IPS DF 6.9 (cell line): ENCODE measurements around the gene ARID4B.

Experiments
- DNase-seq: peaks from one replicate; pipeline ENCODE4 v3.0.0-alpha.2; 2013; ENCODE audit warnings: low read depth, low spot score
- H3K27ac ChIP-seq: one replicate; pipeline ENCODE4 v1.5.1; 2013; ENCODE audit warnings: low read length, control low read depth
- H3K27me3 ChIP-seq: 2 replicates; pipeline ENCODE4 v1.6.1; 2013; ENCODE audit warnings: mild to moderate bottlenecking, low read length; ENCODE audit not compliant: control insufficient read depth, insufficient read depth
- H3K36me3 ChIP-seq: 2 replicates; pipeline ENCODE4 v1.6.1; 2013; ENCODE audit warnings: low read length; ENCODE audit not compliant: control insufficient read depth, insufficient read depth
- H3K4me1 ChIP-seq: 2 replicates; pipeline ENCODE4 v1.6.1; 2013; ENCODE audit warnings: low read length; ENCODE audit not compliant: control insufficient read depth, insufficient read depth
- H3K4me3 ChIP-seq: 2 replicates; pipeline ENCODE4 v1.5.1; 2013; ENCODE audit warnings: mild to moderate bottlenecking, low read length
- H3K9me3 ChIP-seq: 2 replicates; pipeline ENCODE4 v1.6.1; 2013; ENCODE audit warnings: low read length, inconsistent platforms; ENCODE audit not compliant: control insufficient read depth, insufficient read depth
- WGBS: extraction: QIAGEN DNeasy Blood & Tissue Kit; methylation state at CpG from one replicate; pipeline ENCODE4 v1.1.7; 2013; ENCODE audit warnings: mixed read lengths, missing lambda C conversion rate; ENCODE audit not compliant: insufficient read length, insufficient coverage; 5-methylcytosine and 5-hydroxymethylcytosine counted together

Gene ARID4B

DNA sequence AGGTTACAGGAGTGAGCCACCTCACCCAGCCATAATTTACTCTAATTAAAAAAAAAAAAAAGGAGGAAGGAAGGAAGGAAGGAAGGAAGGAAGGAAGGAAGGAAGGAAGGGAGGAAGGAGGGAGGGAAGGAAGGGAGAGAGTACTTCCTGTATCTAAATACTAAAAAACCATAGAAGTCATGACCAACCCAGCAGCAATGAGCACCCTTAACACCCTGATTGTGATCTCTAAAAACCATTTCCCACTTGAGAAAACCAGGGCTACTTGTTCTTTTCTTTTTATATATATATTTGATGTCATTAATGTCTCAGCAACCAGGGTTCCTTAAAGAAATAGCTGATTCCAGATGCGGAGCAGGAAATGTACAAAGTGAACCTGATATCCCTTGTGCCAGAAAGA lies 31.2 kb downstream of the ARID4B start:
- Histone ChIP-seq H3K4me3 (no peak overlapping the region), H3K27ac (no peak overlapping the region), H3K4me1 (no peaks in the 10 kb centered on the region), H3K9me3 (no peaks in the 10 kb centered on the region), H3K36me3 (no peaks in the 10 kb centered on the region), H3K27me3 (no peaks in the 10 kb centered on the region)
- DNase-seq = no peak
- WGBS = no CpG with 5 or more reads among the region's 1 CpG

DNA sequence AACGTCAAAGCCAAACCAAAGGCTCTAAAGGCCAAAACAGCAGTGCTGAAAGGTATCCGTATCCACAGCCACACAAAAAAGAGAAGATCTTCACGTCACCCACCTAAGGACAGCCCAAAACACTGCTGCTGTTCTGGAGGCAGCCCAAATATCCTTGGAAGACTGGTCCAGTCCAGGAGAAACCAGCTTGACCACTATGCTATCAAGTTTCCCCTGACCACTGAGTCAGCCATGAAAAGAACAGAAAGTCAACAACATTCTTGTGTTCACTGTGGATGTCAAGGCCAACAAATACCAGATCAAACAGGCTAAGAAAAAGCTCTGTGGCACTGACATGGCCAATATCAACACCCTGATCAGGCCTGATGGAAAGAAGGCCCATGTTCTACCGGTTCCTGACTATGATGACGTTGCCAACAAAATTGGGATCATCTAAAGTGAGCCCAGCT lies 32.1 kb downstream of the ARID4B start:
- WGBS = no CpG with 5 or more reads among the region's 5 CpGs
- H3K27ac ChIP-seq = no peak overlapping the region
- DNase-seq = no peak

DNA sequence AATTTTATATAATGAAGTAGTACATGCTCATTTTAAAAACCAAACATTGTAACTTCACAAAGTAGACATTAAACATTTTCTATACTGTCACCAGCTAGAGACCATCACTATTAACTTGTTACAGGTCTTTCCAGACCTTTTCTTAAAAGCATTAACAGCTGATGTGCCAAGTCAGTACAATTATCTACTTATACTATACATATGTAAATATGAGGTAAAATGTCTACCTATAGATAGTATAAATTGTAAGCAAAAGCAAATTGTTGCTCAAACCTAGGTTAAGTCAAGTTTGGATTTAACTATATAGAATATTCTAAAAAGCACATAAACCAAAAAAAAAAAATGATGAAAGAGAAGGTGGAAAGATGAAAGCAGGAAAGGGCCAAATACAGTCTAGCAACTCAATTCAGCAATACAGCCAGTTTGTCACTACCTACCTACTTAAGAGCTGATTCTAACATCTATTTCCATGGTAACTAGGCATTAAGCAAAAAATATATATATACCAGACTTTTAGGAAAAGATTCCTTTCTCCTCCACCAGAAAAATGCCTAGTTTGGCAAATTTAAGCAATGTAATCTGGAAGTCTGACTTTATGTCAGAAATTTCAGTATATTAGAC lies 34.5 kb downstream of the ARID4B start:
- no peaks in the 10 kb centered on the region for H3K27me3 ChIP-seq
- H3K4me3 ChIP-seq = no peak overlapping the region
- H3K9me3 ChIP-seq = no peaks in the 10 kb centered on the region
- no peak for DNase-seq
- H3K36me3 ChIP-seq = no peaks in the 10 kb centered on the region
- no peak overlapping the region for H3K27ac ChIP-seq
- H3K4me1 ChIP-seq = no peaks in the 10 kb centered on the region

More for the DNA sequence above, 32.1 kb downstream of the ARID4B start:
- no peaks in the 10 kb centered on the region for H3K27me3 ChIP-seq
- H3K9me3 ChIP-seq = no peaks in the 10 kb centered on the region
- H3K4me1 ChIP-seq = no peaks in the 10 kb centered on the region
- no peak overlapping the region for H3K4me3 ChIP-seq
- no peaks in the 10 kb centered on the region for H3K36me3 ChIP-seq

DNA sequence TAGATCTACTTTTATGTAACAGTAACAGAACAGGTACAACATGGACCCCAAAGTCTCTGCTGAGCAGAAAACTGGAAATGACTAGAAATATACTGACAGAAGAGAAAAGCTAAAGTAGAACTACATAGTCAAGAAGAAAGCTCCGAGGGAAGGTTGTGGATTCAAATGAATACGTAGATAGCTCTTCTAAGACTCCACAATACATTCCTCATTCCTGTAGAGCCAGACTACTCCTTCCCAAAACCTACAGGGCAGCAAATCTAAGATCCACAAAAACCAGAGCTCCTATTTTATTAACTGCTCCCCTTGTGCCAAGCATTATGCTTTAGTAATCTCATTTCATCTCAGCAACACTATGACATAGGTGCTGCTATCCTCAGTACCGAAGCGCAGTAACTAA lies 35.2 kb downstream of the ARID4B start:
- H3K4me3 ChIP-seq = no peak overlapping the region
- no CpG with 5 or more reads among the region's 4 CpGs for WGBS
- no peak overlapping the region for H3K27ac ChIP-seq
- H3K4me1 ChIP-seq = no peaks in the 10 kb centered on the region
- no peaks in the 10 kb centered on the region for H3K27me3 ChIP-seq
- H3K9me3 ChIP-seq = no peaks in the 10 kb centered on the region
- H3K36me3 ChIP-seq = no peaks in the 10 kb centered on the region
- DNase-seq = no peak

DNA sequence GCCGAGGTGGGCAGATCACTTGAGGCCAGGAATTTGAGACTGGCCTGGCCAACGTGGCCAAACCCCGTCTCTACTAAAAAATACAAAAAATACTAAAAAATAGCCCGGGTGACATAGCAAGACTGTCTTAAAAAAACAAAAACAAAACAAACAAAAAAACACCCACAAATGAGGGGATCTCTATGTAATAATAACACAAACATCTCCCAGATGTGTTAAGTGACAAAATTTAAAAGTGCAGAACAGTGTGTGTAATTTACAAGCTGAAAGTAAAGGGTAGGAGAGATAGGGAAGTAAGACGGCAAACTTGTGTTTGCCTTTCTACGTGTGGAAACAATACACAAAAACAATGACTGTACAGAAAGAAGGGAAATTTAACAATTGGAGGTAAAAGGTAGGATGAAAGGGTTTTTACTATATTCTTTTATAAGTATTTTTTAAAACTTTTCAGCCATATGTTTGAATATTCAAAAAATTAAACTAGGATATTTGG lies 36.3 kb downstream of the ARID4B start:
- Histone ChIP-seq H3K4me3 (no peak overlapping the region), H3K36me3 (no peaks in the 10 kb centered on the region), H3K4me1 (no peaks in the 10 kb centered on the region), H3K27ac (no peak overlapping the region), H3K27me3 (no peaks in the 10 kb centered on the region), H3K9me3 (no peaks in the 10 kb centered on the region)
- no CpG with 5 or more reads among the region's 6 CpGs for WGBS
- DNase-seq = no peak

DNA sequence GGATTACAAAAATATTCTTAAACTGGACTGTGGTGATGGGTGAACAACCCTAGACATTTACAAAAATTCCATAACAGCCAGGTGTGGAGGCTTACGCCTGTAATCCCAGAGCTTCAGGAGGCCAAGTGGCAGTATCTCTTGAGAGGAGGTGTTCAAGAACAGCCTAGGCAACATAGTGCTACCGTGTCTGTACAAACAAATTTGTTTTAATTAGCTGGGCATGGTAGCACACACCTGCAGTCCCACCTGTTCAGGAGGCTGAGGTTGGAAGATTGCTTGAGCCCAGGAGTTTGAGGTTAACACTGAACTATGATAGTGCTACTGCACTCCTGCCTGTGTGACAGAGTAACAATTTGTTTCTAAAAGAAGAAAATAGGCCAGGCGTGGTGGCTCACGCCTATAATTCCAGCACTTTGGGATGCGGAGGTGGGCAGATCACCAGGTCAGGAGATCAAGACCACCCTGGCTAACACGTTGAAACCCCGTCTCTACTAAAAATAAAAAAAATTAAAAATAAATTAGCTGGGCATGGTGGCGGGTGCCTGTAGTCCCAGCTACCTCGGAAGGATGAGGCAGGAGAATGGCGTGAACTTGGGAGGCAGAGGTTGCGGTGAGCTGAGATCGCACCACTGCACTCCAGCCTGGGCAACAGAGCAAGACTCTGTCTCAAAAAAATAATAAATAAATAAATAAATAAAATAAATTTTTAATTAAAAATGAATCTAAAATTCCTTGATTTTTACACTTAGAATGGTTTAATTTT lies 37.1 kb downstream of the ARID4B start:
- WGBS = no CpG with 5 or more reads among the region's 12 CpGs
- Histone ChIP-seq H3K27ac (no peak overlapping the region), H3K4me1 (no peaks in the 10 kb centered on the region)

DNA sequence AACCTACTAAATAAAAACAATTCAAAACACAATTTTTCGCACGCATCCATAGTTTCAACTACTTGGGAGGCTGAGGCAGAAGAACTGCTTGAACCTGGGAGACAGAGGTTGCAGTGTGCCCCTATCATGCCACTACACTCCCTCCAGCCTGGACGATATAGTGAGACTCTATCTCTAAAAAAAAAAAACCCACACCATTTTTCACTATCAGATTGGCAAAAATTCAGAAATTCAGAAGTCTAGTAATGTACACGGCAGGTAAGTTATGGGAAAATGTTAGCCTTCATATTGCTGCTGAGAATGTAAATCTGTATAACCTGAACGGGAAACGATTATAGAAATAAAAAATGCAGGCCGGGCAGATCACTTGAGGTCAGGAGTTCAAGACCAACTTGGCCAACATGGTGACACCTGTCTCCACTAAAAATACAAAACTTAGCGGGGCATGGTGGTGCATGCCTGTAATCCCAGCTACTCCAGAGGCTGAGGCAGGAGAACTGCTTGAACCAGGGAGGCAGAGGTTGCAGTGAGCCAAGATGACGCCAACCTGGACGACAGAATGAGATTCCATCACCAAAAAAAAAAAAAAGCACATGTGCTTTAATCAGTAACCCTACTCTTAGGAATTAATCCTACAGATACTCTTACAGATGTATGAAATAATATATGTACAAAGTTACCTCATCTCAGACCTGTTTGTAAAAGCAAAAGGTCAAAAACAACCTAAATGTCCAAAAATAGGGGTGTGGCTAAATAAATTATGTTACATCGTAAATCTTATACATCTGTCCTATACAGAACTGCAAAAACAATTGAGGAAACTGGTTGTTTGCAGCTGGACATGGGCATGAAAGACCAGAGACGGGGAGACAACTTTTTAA lies 37.9 kb downstream of the ARID4B start:
- DNase-seq = no peak
- WGBS = 100% methylated on average over 2 of the region's 12 CpGs
- H3K4me1 ChIP-seq = no peaks in the 10 kb centered on the region
- no peaks in the 10 kb centered on the region for H3K27me3 ChIP-seq
- H3K27ac ChIP-seq = no peak overlapping the region
- H3K4me3 ChIP-seq = no peak overlapping the region
- no peaks in the 10 kb centered on the region for H3K9me3 ChIP-seq
- H3K36me3 ChIP-seq = no peaks in the 10 kb centered on the region

More for the DNA sequence above, 37.1 kb downstream of the ARID4B start:
- no peak for DNase-seq
- Histone ChIP-seq H3K36me3 (no peaks in the 10 kb centered on the region), H3K4me3 (no peak overlapping the region), H3K27me3 (no peaks in the 10 kb centered on the region), H3K9me3 (no peaks in the 10 kb centered on the region)

DNA sequence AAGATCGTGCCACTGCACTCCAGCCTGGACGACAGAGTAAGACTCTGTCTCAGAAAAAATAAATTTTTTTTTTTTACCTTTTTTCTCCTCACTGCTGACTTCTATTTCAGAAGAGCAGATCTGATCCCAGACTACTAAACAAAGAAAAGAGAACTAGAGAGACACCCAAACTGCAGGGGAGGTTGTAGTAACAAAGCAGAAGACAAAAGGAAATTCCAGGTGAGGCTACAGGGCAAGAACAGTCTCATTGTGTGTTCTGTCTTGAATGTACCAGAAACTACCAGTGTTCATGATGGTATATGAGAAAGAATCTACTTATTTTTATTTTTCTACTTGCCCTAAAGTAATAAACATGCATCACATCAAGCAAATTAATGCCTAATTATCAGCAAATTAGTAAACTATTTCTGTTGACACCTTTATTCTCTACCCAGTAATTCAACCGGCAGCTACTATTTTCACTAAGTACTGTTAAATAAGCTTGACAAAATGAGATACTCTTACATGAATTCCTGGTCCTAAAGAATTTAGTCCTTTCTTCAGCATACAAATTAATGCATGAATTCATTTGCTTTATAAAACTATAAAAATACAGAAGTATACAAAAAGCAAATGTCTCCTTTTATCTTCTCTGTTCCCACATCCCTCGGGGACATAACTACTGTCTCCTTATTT lies 40.6 kb downstream of the ARID4B start:
- DNase-seq = no peak
- no peaks in the 10 kb centered on the region for H3K9me3 ChIP-seq
- no peak overlapping the region for H3K4me3 ChIP-seq
- WGBS = no CpG with 5 or more reads among the region's 4 CpGs
- no peaks in the 10 kb centered on the region for H3K36me3 ChIP-seq
- no peaks in the 10 kb centered on the region for H3K4me1 ChIP-seq
- H3K27me3 ChIP-seq = no peaks in the 10 kb centered on the region
- H3K27ac ChIP-seq = no peak overlapping the region

DNA sequence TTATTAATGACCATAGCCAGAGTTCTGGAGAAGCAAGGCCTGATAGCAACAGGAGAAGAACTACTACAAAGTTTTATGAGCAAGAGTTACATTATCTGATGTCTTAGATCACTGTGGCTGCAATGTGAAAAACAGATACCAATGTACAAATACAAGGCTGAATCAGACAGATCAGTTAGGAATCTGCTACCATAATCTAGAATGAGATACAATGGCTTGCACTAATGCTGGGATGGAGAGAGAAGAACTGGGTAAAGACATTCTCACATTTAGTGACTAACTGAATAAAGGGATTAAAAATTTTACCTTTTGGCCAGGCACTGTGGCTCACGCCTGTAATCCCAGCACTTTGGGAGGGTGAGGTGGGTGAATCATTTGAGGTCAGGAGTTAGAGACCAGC lies 41.3 kb downstream of the ARID4B start:
- WGBS = no CpG with 5 or more reads among the region's 1 CpG
- Histone ChIP-seq H3K27me3 (no peaks in the 10 kb centered on the region), H3K27ac (no peak overlapping the region), H3K9me3 (no peaks in the 10 kb centered on the region), H3K36me3 (no peaks in the 10 kb centered on the region), H3K4me3 (no peak overlapping the region), H3K4me1 (no peaks in the 10 kb centered on the region)
- DNase-seq = no peak

DNA sequence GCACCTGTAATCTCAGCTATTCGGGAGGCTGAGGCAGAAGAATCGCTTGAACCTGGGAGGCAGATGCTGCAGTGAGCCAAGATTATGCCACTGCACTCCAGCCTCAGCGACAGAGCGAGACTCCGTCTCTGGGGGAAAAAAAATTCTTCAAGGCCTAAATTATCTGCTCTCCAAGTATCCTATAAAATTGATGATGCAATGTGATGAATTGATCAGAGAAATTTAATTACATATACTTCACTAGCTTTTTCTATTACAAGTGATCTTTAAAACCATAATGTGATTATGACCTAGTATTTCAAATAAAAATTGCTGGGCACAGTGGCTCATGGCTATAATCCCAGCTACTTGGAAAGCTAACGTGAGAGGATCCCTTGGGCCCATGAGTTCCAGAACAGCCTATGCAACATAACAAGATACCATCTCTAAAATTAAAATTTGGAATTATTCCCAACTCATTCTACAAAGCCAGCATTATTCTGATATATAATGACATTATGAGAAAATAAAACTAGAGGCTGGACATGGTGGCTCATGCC lies 43.7 kb downstream of the ARID4B start:
- Histone ChIP-seq H3K27me3 (no peaks in the 10 kb centered on the region), H3K4me3 (no peak overlapping the region), H3K9me3 (no peaks in the 10 kb centered on the region), H3K4me1 (peaks cover 2% of the 10 kb centered on the region), H3K27ac (no peak overlapping the region), H3K36me3 (no peaks in the 10 kb centered on the region)
- WGBS = no CpG with 5 or more reads among the region's 6 CpGs
- no peak for DNase-seq
